A673 (cell line): ENCODE results near the gene CUX1. TPM values are rescaled to one million over a fixed set of nuclear protein-coding genes. Genes with fewer than 3 reads are reported as not detected.

Experiments used
- BruUV-seq: library from RNA; stranded (reverse); fragments of 400-500 nt; replicated peaks from 2 replicates; lab custom pipeline; 2021; lab: Mats Ljungman, UMichigan
- CTCF ChIA-PET: fragments of 300-600 bp; sonication (Branson Sonifier 250); formaldehyde crosslinking; loops from one replicate; lab custom pipeline; 2022; ENCODE audit warnings: antibody characterized with exemption; lab: Charles Lee
- POLR2A ChIA-PET: fragments of 300-600 bp; sonication (Branson Sonifier 250); formaldehyde crosslinking; loops from one replicate; lab custom pipeline; 2022; ENCODE audit warnings: antibody characterized with exemption; ENCODE audit not compliant: low non-redundant PET; lab: Charles Lee
- DNase-seq: peaks from one replicate; pipeline ENCODE4 v3.0.0-alpha.2; 2015; ENCODE audit warnings: low spot score
- H3K27ac ChIP-seq: fragments of 200-600 bp; sonication (generic); 2 replicates; pipeline ENCODE4 v1.5.1; 2016; ENCODE audit warnings: mixed run types, low read depth, mild to moderate bottlenecking, mixed read lengths, antibody characterized with exemption, low read length; ENCODE audit not compliant: poor library complexity, severe bottlenecking
- H3K27me3 ChIP-seq: fragments of 200-600 bp; sonication (generic); replicated peaks from 2 replicates; pipeline ENCODE4 v1.6.1; 2017; ENCODE audit warnings: mixed run types, low read depth, mild to moderate bottlenecking, mixed read lengths, antibody characterized with exemption, low read length; ENCODE audit not compliant: insufficient read depth, poor library complexity
- H3K36me3 ChIP-seq: fragments of 200-600 bp; sonication (generic); 2 replicates; pipeline ENCODE4 v1.6.1; 2016; ENCODE audit warnings: mixed run types, mild to moderate bottlenecking, mixed read lengths, antibody characterized with exemption, low read length; ENCODE audit not compliant: insufficient read depth, poor library complexity, severe bottlenecking
- H3K4me1 ChIP-seq: fragments of 200-600 bp; sonication (generic); 2 replicates; pipeline ENCODE4 v1.6.1; 2017; ENCODE audit warnings: mixed run types, mild to moderate bottlenecking, mixed read lengths, antibody characterized with exemption, low read length; ENCODE audit not compliant: insufficient read depth, poor library complexity, severe bottlenecking
- H3K4me3 ChIP-seq: fragments of 200-600 bp; sonication (generic); 2 replicates; pipeline ENCODE4 v1.5.1; 2016; ENCODE audit warnings: low read depth, mixed run types, mild to moderate bottlenecking, mixed read lengths, low read length; ENCODE audit not compliant: poor library complexity, severe bottlenecking
- H3K9me3 ChIP-seq: fragments of 200-600 bp; sonication (generic); 2 replicates; pipeline ENCODE4 v1.6.1; 2016; ENCODE audit warnings: mixed run types, low read depth, mild to moderate bottlenecking, mixed read lengths, antibody characterized with exemption, low read length; ENCODE audit not compliant: poor library complexity, severe bottlenecking
- CTCF ChIP-seq: fragments of 300-800, 200-600 bp; sonication (generic); conservative IDR thresholded peaks from 2 replicates; pipeline ENCODE4 v1.5.1; 2017; ENCODE audit warnings: low read depth, mild to moderate bottlenecking, antibody characterized with exemption, low read length, moderate library complexity, mixed read lengths
- EZH2 ChIP-seq: fragments of 200-600 bp; sonication (generic); IDR thresholded peaks from 2 replicates; pipeline ENCODE4 v1.6.1; 2017; ENCODE audit warnings: borderline replicate concordance, low read depth, mild to moderate bottlenecking, mixed read lengths, antibody characterized with exemption, low read length; ENCODE audit not compliant: poor library complexity, severe bottlenecking
- intact Hi-C: fragments of 100-400 bp; cut with micrococcal nuclease; formaldehyde crosslinking; loops from one replicate; pipeline ENCODE4 v1.10.0; 2022; ENCODE audit not compliant: unreplicated experiment
- total RNA-seq: library from RNA; stranded (reverse); gene quantifications from 2 replicates; pipeline ENCODE4 v1.2.3, GENCODE V29; 2021

CUX1 gene
- total RNA-seq, 1 experiment from 2014 or later = 49.4 TPM

DNA sequence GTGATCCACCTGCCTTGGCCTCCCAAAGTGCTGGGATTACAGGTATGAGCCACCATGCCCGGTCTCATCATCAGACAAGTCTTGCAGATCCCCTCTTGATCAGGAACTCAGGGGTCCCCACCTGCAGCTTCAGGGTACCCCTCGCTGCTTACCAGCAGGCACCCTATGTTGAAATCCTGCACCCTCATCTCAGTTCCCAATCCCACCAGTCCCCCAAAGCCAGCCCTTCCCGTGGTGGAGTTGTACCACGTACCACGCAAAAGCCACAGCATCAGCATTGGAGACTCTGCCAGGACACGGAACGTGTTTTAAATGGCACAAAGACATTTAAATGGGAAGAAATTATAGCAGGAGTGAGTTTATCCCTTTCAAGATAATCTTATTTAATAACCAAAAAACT, 202.0 kb downstream of the CUX1 start:
- intact Hi-C loops = no loop called here
- ChIA-PET POLR2A (no interaction called here), CTCF (no interaction called here)
- TF ChIP-seq EZH2 = no peak
- TF ChIP-seq CTCF = no peak
- Histone ChIP-seq H3K4me3 (no peak overlapping the region), H3K9me3 (no peaks in the 10 kb centered on the region), H3K36me3 (no peaks in the 10 kb centered on the region), H3K27me3 (no peaks in the 10 kb centered on the region), H3K4me1 (no peaks in the 10 kb centered on the region), H3K27ac (no peak overlapping the region)
- no peak for DNase-seq
- no TSS peak for BruUV-seq

GRCh38 chr7:102021841-102022618, 204.6 kb downstream of the CUX1 start:
- Histone ChIP-seq H3K27ac (no peak overlapping the region), H3K9me3 (no peaks in the 10 kb centered on the region), H3K36me3 (no peaks in the 10 kb centered on the region), H3K4me3 (no peak overlapping the region), H3K27me3 (no peaks in the 10 kb centered on the region), H3K4me1 (no peaks in the 10 kb centered on the region)
- BruUV-seq = no TSS peak
- POLR2A ChIA-PET = no interaction called here
- DNase-seq = no peak
- CTCF ChIA-PET = no interaction called here
- TF ChIP-seq CTCF = no peak
- no peak for TF ChIP-seq EZH2
- intact Hi-C loops = no loop called here

GRCh38 chr7:102024005-102024768, 206.8 kb downstream of the CUX1 start:
- Histone ChIP-seq H3K4me1 (no peaks in the 10 kb centered on the region), H3K9me3 (no peaks in the 10 kb centered on the region), H3K4me3 (no peak overlapping the region), H3K36me3 (no peaks in the 10 kb centered on the region), H3K27ac (no peak overlapping the region), H3K27me3 (no peaks in the 10 kb centered on the region)
- intact Hi-C loops = no loop called here
- TF ChIP-seq EZH2 (no peak), CTCF (no peak)
- ChIA-PET CTCF (interaction anchor here (0.6 kb wide), 1 partner anchor 168 kb away, joined by 3 read pairs; no protein-coding TSS in a partner anchor), POLR2A (no interaction called here)
- DNase-seq = no peak
- no TSS peak for BruUV-seq
